ENCODE results near the gene KLHL10.

DNA sequence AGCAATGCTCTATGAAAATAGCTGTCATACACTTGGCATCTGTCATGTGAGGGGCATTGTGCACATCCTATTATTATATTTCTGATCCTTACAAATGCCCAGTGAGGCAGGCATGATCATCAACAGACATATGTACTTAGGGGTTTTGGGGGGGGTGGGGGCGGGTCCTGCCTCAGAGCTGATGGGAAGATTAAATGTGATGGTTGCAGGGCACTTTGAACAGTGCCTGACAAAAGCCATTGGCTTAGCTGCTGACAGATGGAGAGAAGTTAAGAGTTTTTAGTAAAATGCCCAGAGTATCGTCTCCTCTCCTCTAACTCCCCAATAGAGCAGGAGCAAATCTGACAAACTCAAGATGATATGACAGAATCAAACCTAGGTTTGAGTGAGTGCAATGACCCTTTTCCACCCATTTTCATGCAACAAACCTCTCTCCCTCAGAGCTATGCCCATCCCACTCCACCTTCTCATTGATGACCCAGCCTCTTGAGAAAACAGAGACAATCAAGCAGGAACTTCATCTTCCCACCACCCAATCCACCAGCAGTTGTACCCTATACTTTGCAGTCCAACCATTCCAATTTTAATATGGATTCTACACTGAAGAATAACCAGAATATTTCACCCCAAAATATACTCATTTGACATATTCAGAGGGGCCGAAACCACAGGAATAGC lies 22.8 kb downstream of the KLHL10 start:
- TF ChIP-seq CTCF (IDR thresholded peaks at IDR 0.05), result no peak
- no peak for TF ChIP-seq POLR2A (IDR thresholded peaks at IDR 0.05)

Data from uterus (tissue), 2 donors.